ENCODE data around the gene ARSH. TPM values are rescaled to one million over a fixed set of nuclear protein-coding genes. Genes with fewer than 3 reads are reported as not detected.

ARSH gene
- polyA plus RNA-seq, 1 experiment, result not detected

DNA sequence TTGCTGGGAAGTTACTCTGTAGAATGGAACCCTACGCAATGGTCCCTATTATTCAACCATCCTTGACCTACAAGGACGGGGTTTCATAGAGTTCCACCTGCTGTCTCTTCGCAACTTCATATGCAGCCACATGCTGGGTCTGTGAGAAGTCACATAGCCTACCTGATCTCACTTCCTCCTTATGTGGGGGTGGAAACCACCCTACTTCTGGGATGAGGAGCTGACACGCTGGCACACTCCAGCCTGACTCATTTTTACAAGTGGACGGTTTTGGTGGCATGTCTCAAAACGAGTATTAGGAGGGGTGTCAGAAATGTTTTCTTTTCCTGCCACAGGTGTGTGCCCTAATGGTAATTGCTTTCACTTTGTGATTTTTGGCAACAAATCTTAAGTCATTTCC lies 40.4 kb upstream of the ARSH start:
- CTCF ChIA-PET, result no interaction called here

DNA sequence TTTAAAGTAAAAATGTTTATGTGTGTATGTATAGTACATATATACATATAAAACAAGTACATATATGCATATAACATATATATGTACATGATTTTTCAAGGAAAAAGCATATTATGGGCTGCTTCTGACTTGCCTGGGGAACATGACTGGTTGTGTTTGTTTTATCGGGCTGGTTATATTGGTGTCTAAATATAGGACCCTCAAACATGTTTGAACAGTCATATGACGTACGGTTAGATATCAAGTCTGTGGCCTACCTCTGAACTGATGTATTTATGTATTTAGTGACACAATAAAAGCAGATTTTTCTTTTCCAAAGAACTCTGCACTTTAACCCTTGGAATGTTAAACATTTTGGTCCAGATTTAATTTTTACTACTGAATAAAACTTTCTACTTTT lies 39.3 kb upstream of the ARSH start:
- POLR2A ChIA-PET, result no interaction called here
- DNase-seq (ENCODE audit: low read depth, low spot score), result no peak
- Histone ChIP-seq H3K27ac (ENCODE audit: low read depth, low read length) (no peak overlapping the region), H3K9me3 (ENCODE audit: control insufficient read depth, insufficient read depth, low read length) (no peaks in the 10 kb centered on the region), H3K4me3 (ENCODE audit: low read depth, low read length) (no peak overlapping the region), H3K27me3 (ENCODE audit: control insufficient read depth, insufficient read depth, low read length) (no peaks in the 10 kb centered on the region)
- TF ChIP-seq, protein P1, sequence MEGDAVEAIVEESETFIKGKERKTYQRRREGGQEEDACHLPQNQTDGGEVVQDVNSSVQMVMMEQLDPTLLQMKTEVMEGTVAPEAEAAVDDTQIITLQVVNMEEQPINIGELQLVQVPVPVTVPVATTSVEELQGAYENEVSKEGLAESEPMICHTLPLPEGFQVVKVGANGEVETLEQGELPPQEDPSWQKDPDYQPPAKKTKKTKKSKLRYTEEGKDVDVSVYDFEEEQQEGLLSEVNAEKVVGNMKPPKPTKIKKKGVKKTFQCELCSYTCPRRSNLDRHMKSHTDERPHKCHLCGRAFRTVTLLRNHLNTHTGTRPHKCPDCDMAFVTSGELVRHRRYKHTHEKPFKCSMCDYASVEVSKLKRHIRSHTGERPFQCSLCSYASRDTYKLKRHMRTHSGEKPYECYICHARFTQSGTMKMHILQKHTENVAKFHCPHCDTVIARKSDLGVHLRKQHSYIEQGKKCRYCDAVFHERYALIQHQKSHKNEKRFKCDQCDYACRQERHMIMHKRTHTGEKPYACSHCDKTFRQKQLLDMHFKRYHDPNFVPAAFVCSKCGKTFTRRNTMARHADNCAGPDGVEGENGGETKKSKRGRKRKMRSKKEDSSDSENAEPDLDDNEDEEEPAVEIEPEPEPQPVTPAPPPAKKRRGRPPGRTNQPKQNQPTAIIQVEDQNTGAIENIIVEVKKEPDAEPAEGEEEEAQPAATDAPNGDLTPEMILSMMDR (IDR thresholded peaks at IDR 0.05; ENCODE audit: low read depth, low read length), result no peak
- CTCF ChIA-PET, result no interaction called here

More for the DNA sequence above, 40.4 kb upstream of the ARSH start:
- DNase-seq (ENCODE audit: low read depth, low spot score), result no peak
- Histone ChIP-seq H3K27ac (ENCODE audit: low read depth, low read length) (no peak overlapping the region), H3K4me3 (ENCODE audit: low read depth, low read length) (no peak overlapping the region), H3K9me3 (ENCODE audit: control insufficient read depth, insufficient read depth, low read length) (no peaks in the 10 kb centered on the region), H3K27me3 (ENCODE audit: control insufficient read depth, insufficient read depth, low read length) (no peaks in the 10 kb centered on the region)
- POLR2A ChIA-PET, result no interaction called here
- TF ChIP-seq, protein P1 (IDR thresholded peaks at IDR 0.05; ENCODE audit: low read depth, low read length), result no peak

DNA sequence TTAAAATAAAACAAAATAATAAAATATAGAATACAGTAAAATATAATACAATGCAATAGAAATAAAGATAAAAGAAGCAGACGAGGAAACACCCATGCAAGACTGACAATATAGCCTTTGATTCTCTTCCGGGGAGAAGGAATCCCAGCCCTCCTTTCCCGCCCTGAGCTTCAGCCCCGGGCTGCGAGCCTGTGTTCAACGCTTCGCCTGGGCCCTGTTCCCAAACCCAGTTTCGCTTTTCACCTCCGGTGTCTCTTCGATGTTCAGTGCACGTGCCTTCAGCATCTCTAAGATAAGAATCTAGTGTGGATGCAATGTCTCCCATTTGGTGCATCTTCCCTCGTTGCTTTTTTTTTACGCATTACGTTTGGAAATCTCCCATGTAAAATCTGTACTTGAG lies 38.8 kb upstream of the ARSH start:
- CTCF ChIA-PET, result no interaction called here
- TF ChIP-seq, protein P1 (IDR thresholded peaks at IDR 0.05; ENCODE audit: low read depth, low read length), result no peak
- no peak for DNase-seq (ENCODE audit: low read depth, low spot score)
- H3K27ac ChIP-seq (ENCODE audit: low read depth, low read length), result no peak overlapping the region
- POLR2A ChIA-PET, result interaction anchor here (0.6 kb wide), 1 partner anchor 39 kb away, joined by 3 read pairs; no protein-coding TSS in a partner anchor
- H3K9me3 ChIP-seq (ENCODE audit: control insufficient read depth, insufficient read depth, low read length), result no peaks in the 10 kb centered on the region
- H3K27me3 ChIP-seq (ENCODE audit: control insufficient read depth, insufficient read depth, low read length), result no peaks in the 10 kb centered on the region
- H3K4me3 ChIP-seq (ENCODE audit: low read depth, low read length), result no peak overlapping the region

DNA sequence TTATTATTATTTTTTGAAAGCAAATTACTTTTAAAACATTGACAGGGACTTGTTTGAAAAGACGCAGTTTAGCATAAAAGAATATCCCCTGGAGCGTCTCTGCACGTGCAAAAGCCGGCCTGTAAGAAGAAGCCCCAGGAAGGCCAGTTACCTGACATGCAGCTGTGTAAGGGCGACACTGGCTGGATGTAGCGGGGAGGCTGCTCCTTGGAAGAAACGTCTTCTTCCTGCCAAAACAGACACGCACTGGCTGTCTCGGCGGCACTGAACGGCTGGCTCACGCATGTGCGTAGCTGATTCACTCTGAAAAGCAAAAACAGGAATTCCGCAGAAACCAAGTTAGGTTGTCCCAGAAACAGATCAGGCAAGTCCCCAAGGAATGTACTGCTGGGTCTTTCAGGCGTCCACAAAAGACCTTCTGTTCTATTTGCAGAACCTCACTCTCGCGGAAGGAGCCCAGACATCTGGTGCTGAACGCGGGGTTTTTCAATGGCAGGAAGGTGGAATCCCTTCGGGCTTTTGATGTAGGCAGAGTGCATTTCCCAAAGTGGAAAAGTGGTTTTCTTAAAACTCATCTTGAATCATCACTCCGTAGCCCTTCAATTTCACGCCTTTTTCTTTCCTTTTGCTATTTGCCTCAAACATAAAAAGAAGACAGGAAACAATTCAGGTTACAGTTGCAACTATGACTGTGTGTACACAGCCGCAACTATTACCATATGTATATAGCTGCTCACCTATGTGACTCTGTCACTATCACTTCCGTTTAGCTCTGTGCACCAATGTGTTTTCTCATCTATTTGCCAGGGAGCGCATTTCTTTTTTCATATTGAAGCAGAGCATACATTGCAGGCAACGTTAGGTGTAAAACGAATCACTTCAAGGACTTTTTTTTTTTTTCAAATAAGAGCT lies 38.1 kb upstream of the ARSH start:
- CTCF ChIA-PET, result no interaction called here
- no peak overlapping the region for H3K27ac ChIP-seq (ENCODE audit: low read depth, low read length)
- no peak for DNase-seq (ENCODE audit: low read depth, low spot score)
- TF ChIP-seq, protein P1 (IDR thresholded peaks at IDR 0.05; ENCODE audit: low read depth, low read length), result no peak
- POLR2A ChIA-PET, result interaction anchor here (0.6 kb wide), 1 partner anchor 40 kb away, joined by 3 read pairs; no protein-coding TSS in a partner anchor
- H3K4me3 ChIP-seq (ENCODE audit: low read depth, low read length), result no peak overlapping the region
- H3K27me3 ChIP-seq (ENCODE audit: control insufficient read depth, insufficient read depth, low read length), result no peaks in the 10 kb centered on the region
- no peaks in the 10 kb centered on the region for H3K9me3 ChIP-seq (ENCODE audit: control insufficient read depth, insufficient read depth, low read length)

DNA sequence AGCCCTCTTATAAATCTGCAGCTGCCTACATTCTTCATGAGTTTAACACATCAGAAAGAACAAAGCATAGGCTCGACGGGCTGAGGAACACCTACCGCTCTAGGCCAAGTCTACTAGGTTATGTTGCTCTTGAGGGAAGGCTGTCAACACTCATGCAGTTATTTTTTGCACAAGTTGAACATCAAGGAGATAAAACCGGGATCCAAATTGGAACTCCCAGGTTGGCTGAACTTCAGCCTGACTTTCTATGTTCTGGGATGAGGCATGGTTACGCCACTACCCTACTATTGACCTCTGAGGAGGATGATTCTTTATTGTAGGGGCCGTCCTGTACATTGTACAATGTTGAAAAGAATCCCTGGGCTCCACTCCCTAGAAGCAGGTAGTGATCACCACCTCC lies 37.3 kb upstream of the ARSH start:
- Histone ChIP-seq H3K9me3 (ENCODE audit: control insufficient read depth, insufficient read depth, low read length) (no peaks in the 10 kb centered on the region), H3K4me3 (ENCODE audit: low read depth, low read length) (no peak overlapping the region), H3K27ac (ENCODE audit: low read depth, low read length) (no peak overlapping the region), H3K27me3 (ENCODE audit: control insufficient read depth, insufficient read depth, low read length) (no peaks in the 10 kb centered on the region)
- ChIA-PET CTCF (no interaction called here), POLR2A (no interaction called here)
- no peak for DNase-seq (ENCODE audit: low read depth, low spot score)
- TF ChIP-seq, protein P1 (IDR thresholded peaks at IDR 0.05; ENCODE audit: low read depth, low read length), result no peak
